Ovary (tissue), 9 donors: Measurements from ENCODE around the gene TMEM114. TPM values are rescaled to one million over a fixed set of nuclear protein-coding genes. Genes with fewer than 3 reads are reported as not detected.

Source experiments
- DNase-seq, 5 donors: peaks; one replicate each; pipeline ENCODE4 v3.0.0-alpha.2; 2019 to 2020
- H3K27ac ChIP-seq, 2 donors: fragments of 200-600 bp; one replicate each; pipeline versions ENCODE4 v1.5.1 to v1.8.0; 2019 to 2022
- H3K27me3 ChIP-seq: fragments of 200-600 bp; one replicate; pipeline ENCODE4 v1.8.0; 2022
- H3K36me3 ChIP-seq: fragments of 200-600 bp; sonication (generic); one replicate; pipeline ENCODE4 v1.5.1; 2019
- H3K4me1 ChIP-seq: one replicate; pipeline ENCODE4 v1.8.1; 2013; ENCODE audit warnings: mild to moderate bottlenecking, moderate library complexity; ENCODE audit not compliant: insufficient read depth
- H3K4me3 ChIP-seq: fragments of 200-600 bp; sonication (generic); one replicate; pipeline ENCODE4 v1.5.1; 2017
- H3K9me3 ChIP-seq, 2 donors: fragments of 200-600 bp in 1 of 2; sonication (generic) in 1 of 2; one replicate each; pipeline versions ENCODE4 v1.5.1 to v1.8.1; 2013 to 2019; ENCODE audit warnings: mild to moderate bottlenecking in 1 of 2, moderate library complexity in 1 of 2
- EP300 ChIP-seq: sonication (generic); formaldehyde crosslinking; IDR thresholded peaks from one replicate; pipeline ENCODE4 v1.6.1; 2017; ENCODE audit warnings: antibody characterized with exemption
- POLR2A ChIP-seq: fragments of 450-650 bp; IDR thresholded peaks from one replicate; pipeline ENCODE4 v1.6.1; 2017; ENCODE audit warnings: antibody characterized with exemption, mild to moderate bottlenecking, moderate library complexity
- WGBS, 3 donors: extraction: QIAGEN DNeasy Blood & Tissue Kit in 1 of 3; methylation state at CpG; one replicate each; pipeline versions ENCODE4 v1.1.5 to v1.1.7; 2013 to 2017; 5-methylcytosine and 5-hydroxymethylcytosine counted together
- intact Hi-C, 4 donors: fragments of 100-400 bp; cut with DNase I; formaldehyde crosslinking; loops; one replicate each; pipeline versions ENCODE4 v1.11.0 to v1.15.1; 2022 to 2023
- polyA plus RNA-seq, 2 donors: library from polyadenylated mRNA; stranded (reverse); fragments of 200-250 nt in 1 of 2; fragments of 350-450 nt in 1 of 2; fragmentation: Illumina TruSeq in 1 of 2; extraction: RNeasy Lipid Tissue Mini Kit (QIAGEN cat#74804) in 1 of 2; gene quantifications; one replicate each; pipeline ENCODE4 v1.2.3, GENCODE V29; 2013 to 2014
- total RNA-seq, 7 donors: library from RNA; depleted of rRNA in 2 of 7; stranded (reverse); fragments of >200 nt in 2 of 7; fragmentation: NEBNext Ultra II Directional in 3 of 7; extraction: Animal tissue kit (Norgen Biotek cat#: 25700) in 3 of 7; gene quantifications; one replicate each; pipeline versions ENCODE4 v1.1.0 to v1.2.4, GENCODE V29; 2016 to 2023
- TF ChIP-seq, protein P1 (sequence below), 3 donors: fragments of 450-650 bp in 2 of 3; fragments of 200-600 bp in 1 of 3; IDR thresholded peaks; one replicate each; pipeline versions ENCODE4 v1.5.1 to v1.8.0; 2016 to 2022; ENCODE audit warnings: antibody characterized with exemption in 3 of 3, mild to moderate bottlenecking in 1 of 3
- donor health status: DM: no; HTN: no; CAD: no; lungs with moderate emphysema.
- donor health status: DM: no; HTN: no; CAD: no.
- donor health status: Bipolar disorder and iron deficiency.
- donor health status: DM: yes; HTN: yes; CAD: no.
- donor health status: DM: no; HTN: no; CAD: no.
- donor health status: DM: yes; HTN: yes; CAD: no.

Gene TMEM114
- total and polyA plus RNA-seq, 9 donors = not detected

DNA sequence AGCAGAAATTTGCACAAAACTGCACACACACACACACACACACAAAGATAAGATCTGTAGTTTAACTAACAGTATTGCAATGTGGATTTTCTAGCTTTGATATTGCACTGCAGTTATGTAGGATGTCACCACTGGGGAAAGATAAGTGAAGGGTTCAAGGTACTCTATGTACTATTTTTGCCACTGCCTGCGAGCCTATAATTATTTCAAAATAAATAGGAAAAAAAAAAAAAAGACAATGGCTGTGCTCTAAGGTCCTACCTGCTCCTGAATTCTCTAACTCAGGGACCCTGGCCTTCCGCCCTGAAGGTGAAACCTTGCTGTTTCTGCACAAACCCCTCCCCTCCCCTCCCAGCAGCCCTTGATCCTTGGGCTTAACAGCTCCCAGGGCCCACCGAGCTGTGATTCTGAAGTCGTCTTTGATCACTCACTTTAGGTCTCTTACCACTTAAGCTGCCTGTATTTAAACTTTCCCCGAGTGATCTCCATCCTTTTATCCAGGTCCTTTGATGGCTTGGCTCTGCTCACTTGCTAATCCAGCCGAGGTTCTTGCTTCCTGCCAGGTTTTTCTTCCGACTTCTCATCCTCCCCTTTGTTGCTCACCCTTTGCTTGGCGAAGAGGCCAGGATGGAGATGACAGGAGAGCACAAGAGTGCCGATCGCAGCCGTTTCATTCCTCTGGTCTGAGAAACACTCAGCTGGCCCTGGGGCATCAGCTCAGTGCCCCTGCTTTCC, 37.7 kb downstream of the TMEM114 start:
- TF ChIP-seq, protein P1, sequence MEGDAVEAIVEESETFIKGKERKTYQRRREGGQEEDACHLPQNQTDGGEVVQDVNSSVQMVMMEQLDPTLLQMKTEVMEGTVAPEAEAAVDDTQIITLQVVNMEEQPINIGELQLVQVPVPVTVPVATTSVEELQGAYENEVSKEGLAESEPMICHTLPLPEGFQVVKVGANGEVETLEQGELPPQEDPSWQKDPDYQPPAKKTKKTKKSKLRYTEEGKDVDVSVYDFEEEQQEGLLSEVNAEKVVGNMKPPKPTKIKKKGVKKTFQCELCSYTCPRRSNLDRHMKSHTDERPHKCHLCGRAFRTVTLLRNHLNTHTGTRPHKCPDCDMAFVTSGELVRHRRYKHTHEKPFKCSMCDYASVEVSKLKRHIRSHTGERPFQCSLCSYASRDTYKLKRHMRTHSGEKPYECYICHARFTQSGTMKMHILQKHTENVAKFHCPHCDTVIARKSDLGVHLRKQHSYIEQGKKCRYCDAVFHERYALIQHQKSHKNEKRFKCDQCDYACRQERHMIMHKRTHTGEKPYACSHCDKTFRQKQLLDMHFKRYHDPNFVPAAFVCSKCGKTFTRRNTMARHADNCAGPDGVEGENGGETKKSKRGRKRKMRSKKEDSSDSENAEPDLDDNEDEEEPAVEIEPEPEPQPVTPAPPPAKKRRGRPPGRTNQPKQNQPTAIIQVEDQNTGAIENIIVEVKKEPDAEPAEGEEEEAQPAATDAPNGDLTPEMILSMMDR (IDR thresholded peaks at IDR 0.05) = no peak
- TF ChIP-seq POLR2A (no peak), EP300 (no peak)
- Histone ChIP-seq H3K4me1 (no peaks in the 10 kb centered on the region), H3K9me3 (no peaks in the 10 kb centered on the region), H3K27ac (no peak overlapping the region), H3K4me3 (no peak overlapping the region), H3K36me3 (no peaks in the 10 kb centered on the region), H3K27me3 (no peaks in the 10 kb centered on the region)
- intact Hi-C loops = no loop called here
- WGBS, 3 donors = 11 to 13% (median 13%) methylated on average over 11 of the region's 11 CpGs
- DNase-seq = no peak

DNA sequence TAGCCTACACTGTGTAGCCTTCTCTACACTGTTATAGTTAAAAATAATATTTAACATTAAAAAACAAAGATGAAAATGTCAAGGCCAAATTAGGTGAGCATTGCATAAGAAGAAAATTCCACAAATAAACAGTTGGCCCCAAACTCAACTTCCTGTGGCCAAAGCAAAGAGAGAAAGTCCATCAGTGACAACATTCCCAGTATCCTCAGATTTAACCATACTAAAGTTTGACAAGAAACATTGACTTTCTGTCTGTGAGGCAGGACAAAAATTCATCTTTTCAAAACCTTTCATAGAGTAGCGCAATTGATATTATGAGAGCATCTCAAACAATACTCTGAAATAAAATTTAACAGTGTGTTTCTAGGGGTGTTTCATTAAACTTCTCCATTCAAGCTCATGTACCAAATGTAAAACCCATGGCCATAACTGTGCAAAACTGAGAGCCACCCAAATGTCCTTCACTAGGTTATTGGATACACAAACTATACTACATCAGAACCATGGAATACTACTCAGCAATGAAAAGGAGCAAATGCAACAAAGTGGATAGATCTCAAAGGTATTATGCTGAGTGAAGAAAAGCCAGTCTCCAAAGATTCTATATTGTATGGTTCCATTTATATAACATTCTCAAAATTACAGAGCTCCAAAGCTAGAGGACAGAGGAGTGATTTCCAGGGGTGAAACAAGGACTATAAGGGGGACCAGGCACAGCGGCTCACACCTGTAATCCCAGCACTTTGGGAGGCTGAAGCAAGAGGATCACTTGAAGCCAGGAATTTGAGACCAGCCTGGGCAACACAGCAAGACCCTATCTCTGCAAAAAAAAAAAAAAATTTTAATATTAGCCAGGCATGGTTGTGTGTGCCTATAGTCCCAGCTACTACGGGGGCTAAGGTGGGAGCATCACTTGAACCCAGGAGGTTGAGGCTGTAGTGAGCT, 38.7 kb downstream of the TMEM114 start:
- Histone ChIP-seq H3K36me3 (no peaks in the 10 kb centered on the region), H3K9me3 (no peaks in the 10 kb centered on the region), H3K27me3 (no peaks in the 10 kb centered on the region), H3K27ac (no peak overlapping the region), H3K4me1 (no peaks in the 10 kb centered on the region), H3K4me3 (no peak overlapping the region)
- intact Hi-C loops = no loop called here
- DNase-seq = no peak
- 87 to 94% (median 92%) methylated on average over 3 of the region's 3 CpGs for WGBS, 3 donors
- TF ChIP-seq EP300 = no peak
- TF ChIP-seq, protein P1 (IDR thresholded peaks at IDR 0.05) = no peak
- no peak for TF ChIP-seq POLR2A

DNA sequence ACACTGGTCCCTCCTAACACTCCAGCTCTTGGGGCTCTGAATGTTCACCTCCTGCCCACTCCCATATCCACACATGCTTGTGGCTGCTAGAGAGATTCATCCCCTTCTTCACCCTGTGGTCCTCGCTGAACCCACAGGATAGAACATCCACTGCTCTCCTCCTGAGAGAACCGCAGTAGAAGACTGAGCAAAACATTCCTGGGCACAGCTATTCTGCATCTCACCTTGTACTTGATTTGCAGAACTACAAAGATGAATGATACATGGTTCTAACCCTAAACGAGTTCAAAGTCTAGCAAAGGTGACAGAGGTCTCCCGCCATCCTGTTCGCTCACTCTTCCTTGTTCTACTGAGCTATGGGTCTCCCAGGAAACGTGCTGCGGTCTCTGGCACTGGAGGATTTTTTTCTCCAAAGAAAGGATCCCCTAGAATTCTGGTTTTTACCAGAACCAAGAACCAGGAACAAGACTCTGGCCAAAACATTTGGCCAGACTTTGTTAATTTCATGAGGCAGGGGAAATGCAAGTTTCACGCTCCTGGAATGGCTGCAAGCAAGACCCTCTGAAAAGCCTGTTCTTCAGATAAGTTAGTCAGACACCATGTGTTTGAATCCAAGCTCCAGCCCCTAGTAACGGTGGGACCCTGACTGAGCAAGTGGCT, 39.5 kb downstream of the TMEM114 start:
- H3K27me3 ChIP-seq = no peaks in the 10 kb centered on the region
- intact Hi-C loops = no loop called here
- no peak for DNase-seq
- 62 to 72% (median 70%) methylated on average over 9 of the region's 9 CpGs for WGBS, 3 donors
- TF ChIP-seq POLR2A (no peak), EP300 (no peak)
- H3K4me3 ChIP-seq = no peak overlapping the region
- H3K27ac ChIP-seq = no peak overlapping the region
- no peaks in the 10 kb centered on the region for H3K4me1 ChIP-seq
- no peaks in the 10 kb centered on the region for H3K36me3 ChIP-seq
- H3K9me3 ChIP-seq = no peaks in the 10 kb centered on the region

DNA sequence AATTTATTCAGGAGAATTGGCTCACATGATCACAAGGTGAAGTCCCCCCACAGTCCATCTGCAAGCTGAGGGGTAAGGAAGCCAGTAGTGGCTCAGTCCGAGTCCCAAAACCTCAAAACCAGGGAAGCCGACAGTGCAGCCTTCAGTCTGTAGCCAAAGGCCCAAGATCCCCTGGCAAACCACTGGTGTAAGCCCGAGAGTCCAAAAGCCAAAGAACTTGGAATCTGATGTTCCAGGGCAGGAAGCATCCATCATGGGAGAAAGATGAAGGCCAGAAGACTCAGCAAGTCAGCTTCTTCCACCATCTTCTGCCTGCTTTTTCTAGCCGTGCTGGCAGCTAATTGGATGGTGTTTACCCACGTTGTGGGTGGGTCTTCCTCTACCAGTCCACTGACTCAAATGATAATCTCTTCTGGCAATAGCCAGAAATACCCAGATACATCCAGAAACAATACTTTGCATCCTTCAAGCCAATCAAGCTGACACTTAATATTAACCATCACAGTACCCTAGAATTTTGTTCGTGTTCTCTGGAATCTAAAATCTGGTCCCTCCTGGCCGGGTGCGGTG, 40.4 kb downstream of the TMEM114 start:
- no peaks in the 10 kb centered on the region for H3K27me3 ChIP-seq
- no peaks in the 10 kb centered on the region for H3K4me1 ChIP-seq
- TF ChIP-seq, protein P1 (IDR thresholded peaks at IDR 0.05) = no peak
- TF ChIP-seq EP300 (no peak), POLR2A (no peak)
- H3K9me3 ChIP-seq = no peaks in the 10 kb centered on the region
- intact Hi-C loops = no loop called here
- DNase-seq = no peak
- no peaks in the 10 kb centered on the region for H3K36me3 ChIP-seq
- no peak overlapping the region for H3K27ac ChIP-seq
- no peak overlapping the region for H3K4me3 ChIP-seq
- WGBS, 3 donors = 73 to 78% (median 77%) methylated on average over 8 of the region's 8 CpGs
